Lower lobe of right lung (tissue), 2 donors: Measurements from ENCODE around the gene RILPL1. TPM values are rescaled to one million over a fixed set of nuclear protein-coding genes. Genes with fewer than 3 reads are reported as not detected.

Experiments used
- ATAC-seq, 2 donors: fragments of 200-7000 bp; cut with Tn5 transposase; one replicate each; pipeline ENCODE4 v1.9.1; 2020 to 2022; ENCODE audit warnings: mild to moderate bottlenecking in 2 of 2, moderate library complexity in 2 of 2
- DNase-seq: peaks from one replicate; pipeline ENCODE4 v3.0.0-alpha.2; 2020
- H3K27ac ChIP-seq: fragments of 200-600 bp; one replicate; pipeline ENCODE4 v1.8.0; 2022
- H3K27me3 ChIP-seq: fragments of 200-600 bp; one replicate; pipeline ENCODE4 v1.8.0; 2022; ENCODE audit warnings: low read depth
- H3K36me3 ChIP-seq: fragments of 200-600 bp; one replicate; pipeline ENCODE4 v1.8.0; 2022; ENCODE audit warnings: mild to moderate bottlenecking
- H3K4me1 ChIP-seq: fragments of 200-600 bp; one replicate; pipeline ENCODE4 v1.8.0; 2022
- H3K4me3 ChIP-seq: fragments of 200-600 bp; one replicate; pipeline ENCODE4 v1.8.0; 2022; ENCODE audit warnings: mild to moderate bottlenecking
- H3K9me3 ChIP-seq: fragments of 200-600 bp; one replicate; pipeline ENCODE4 v1.8.0; 2022
- CTCF ChIP-seq: fragments of 200-600 bp; IDR thresholded peaks from one replicate; pipeline ENCODE4 v1.8.0; 2022; ENCODE audit warnings: antibody characterized with exemption, mild to moderate bottlenecking
- intact Hi-C: fragments of 100-400 bp; cut with DNase I; formaldehyde crosslinking; loops from one replicate; pipeline ENCODE4 v1.11.0; 2022
- total RNA-seq: library from RNA; stranded (reverse); fragmentation: NEBNext Ultra II Directional; extraction: Animal tissue kit (Norgen Biotek cat#: 25700); gene quantifications from one replicate; pipeline ENCODE4 v1.2.1, GENCODE V29; 2021
- donor health status: DM: no; HTN: yes; CAD: no; lungs with severe emphysema.

The RILPL1 gene
- total RNA-seq, 1 donor from 2014 or later, result 14.4 TPM

- Histone ChIP-seq H3K9me3 (no peaks in the 10 kb centered on the region), H3K36me3 (peaks cover 23% of the 10 kb centered on the region), H3K27ac (peak overlapping the region; percentile 26), H3K27me3 (no peaks in the 10 kb centered on the region), H3K4me1 (peaks cover 8% of the 10 kb centered on the region), H3K4me3 (no peak overlapping the region)
- DNase-seq (peak; percentile 51), ATAC-seq (peak; percentile 58 to 81)
- TF ChIP-seq CTCF, result no peak
- intact Hi-C loops, result no loop called here
These were observed 20.5 kb downstream of the RILPL1 start for GRCh38 chr12:123512838-123513665.

DNA sequence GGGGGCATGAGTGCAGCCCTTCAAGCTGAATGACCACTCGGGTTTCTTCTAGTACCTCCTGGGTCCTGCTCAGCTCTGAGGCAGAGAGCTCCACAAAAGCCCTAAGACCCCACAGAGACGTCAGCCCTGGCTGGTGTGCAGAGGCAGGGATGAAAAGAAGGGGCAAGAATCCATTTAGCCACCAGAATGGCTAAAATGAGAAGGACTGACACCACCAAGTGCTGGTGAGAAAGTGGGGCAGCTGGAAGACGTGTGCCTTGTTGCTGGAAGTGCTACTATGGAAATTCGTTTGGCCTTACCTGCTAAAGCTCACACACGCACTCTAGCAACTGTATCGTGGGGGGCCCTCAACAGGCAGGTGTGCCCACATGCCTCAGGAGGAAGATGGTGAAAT, 26.7 kb downstream of the RILPL1 start:
- DNase-seq, result no peak
- Histone ChIP-seq H3K9me3 (no peaks in the 10 kb centered on the region), H3K27ac (no peak overlapping the region), H3K36me3 (no peaks in the 10 kb centered on the region), H3K4me1 (peaks cover 8% of the 10 kb centered on the region), H3K27me3 (no peaks in the 10 kb centered on the region), H3K4me3 (no peak overlapping the region)
- peak in 1 of 2 donors; percentile 25 for ATAC-seq
- no peak for TF ChIP-seq CTCF
- intact Hi-C loops, result no loop called here

- intact Hi-C loops, result no loop called here
- no peak for DNase-seq
- no peak for ATAC-seq
- no peak for TF ChIP-seq CTCF
- no peak overlapping the region for H3K4me3 ChIP-seq
- H3K36me3 ChIP-seq, result no peaks in the 10 kb centered on the region
- no peak overlapping the region for H3K27ac ChIP-seq
- H3K4me1 ChIP-seq, result peaks cover 8% of the 10 kb centered on the region
- H3K27me3 ChIP-seq, result no peaks in the 10 kb centered on the region
- no peaks in the 10 kb centered on the region for H3K9me3 ChIP-seq
These were observed 27.3 kb downstream of the RILPL1 start for GRCh38 chr12:123506059-123506842.

GRCh38 chr12:123502163-123502704, 31.3 kb downstream of the RILPL1 start:
- Histone ChIP-seq H3K4me1 (no peaks in the 10 kb centered on the region), H3K4me3 (no peak overlapping the region), H3K27me3 (no peaks in the 10 kb centered on the region), H3K27ac (no peak overlapping the region), H3K9me3 (no peaks in the 10 kb centered on the region), H3K36me3 (peaks cover 20% of the 10 kb centered on the region)
- no peak for DNase-seq
- ATAC-seq, result no peak
- intact Hi-C loops, result no loop called here
- no peak for TF ChIP-seq CTCF

DNA sequence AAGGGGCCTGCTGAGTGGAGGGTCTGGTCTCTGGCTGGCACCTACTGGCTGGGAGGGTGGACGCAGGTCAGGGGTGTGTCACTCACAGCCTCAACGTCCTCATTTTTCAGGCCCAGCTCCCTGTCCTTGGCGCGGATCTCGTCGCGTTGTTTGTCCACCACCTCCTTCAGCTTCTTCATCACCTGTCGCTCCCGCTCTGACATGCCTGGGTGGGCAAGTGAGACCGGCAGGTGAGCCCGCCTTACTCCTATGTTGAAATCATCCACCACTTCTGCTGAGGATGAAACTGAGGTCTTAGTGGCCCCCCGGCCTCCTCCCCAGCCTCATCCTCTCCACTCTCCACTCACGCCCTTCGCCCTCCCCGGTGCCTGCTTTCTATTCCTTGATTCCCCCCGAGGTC, 34.2 kb downstream of the RILPL1 start:
- H3K36me3 ChIP-seq, result peaks cover 34% of the 10 kb centered on the region
- DNase-seq (no peak), ATAC-seq (no peak)
- H3K9me3 ChIP-seq, result no peaks in the 10 kb centered on the region
- no peak overlapping the region for H3K27ac ChIP-seq
- H3K27me3 ChIP-seq, result no peaks in the 10 kb centered on the region
- intact Hi-C loops, result no loop called here
- H3K4me3 ChIP-seq, result no peak overlapping the region
- TF ChIP-seq CTCF, result no peak
- H3K4me1 ChIP-seq, result no peaks in the 10 kb centered on the region
